HEK293T (cell line): ENCODE data around the gene UQCRC1.

ENCODE experiments used
- BHLHE40 ChIP-seq: fragments of 450-650 bp; IDR thresholded peaks from 2 replicates; pipeline ENCODE4 v1.6.1; 2016; ENCODE audit warnings: mild to moderate bottlenecking, moderate library complexity, borderline replicate concordance
- FOXA1 ChIP-seq: fragments of 450-650 bp; IDR thresholded peaks from 2 replicates; pipeline ENCODE4 v1.6.1; 2016; ENCODE audit warnings: mild to moderate bottlenecking
- FOXM1 ChIP-seq: fragments of 450-650 bp; IDR thresholded peaks from 2 replicates; pipeline ENCODE4 v1.6.1; 2017; ENCODE audit warnings: mild to moderate bottlenecking, borderline replicate concordance
- HDGF ChIP-seq: fragments of 450-650 bp; IDR thresholded peaks from 2 replicates; pipeline ENCODE4 v1.6.1; 2017; ENCODE audit warnings: antibody characterized with exemption, borderline replicate concordance
- L3MBTL2 ChIP-seq: fragments of 450-650 bp; conservative IDR thresholded peaks from 2 replicates; pipeline ENCODE4 v1.6.1; 2016; ENCODE audit warnings: mild to moderate bottlenecking
- SUZ12 ChIP-seq: fragments of 450-650 bp; IDR thresholded peaks from 2 replicates; pipeline ENCODE4 v1.6.1; 2016; ENCODE audit warnings: mild to moderate bottlenecking
- ZNF384 ChIP-seq: fragments of 450-650 bp; IDR thresholded peaks from 2 replicates; pipeline ENCODE4 v1.6.1; 2016

- TF ChIP-seq ZNF384 (no peak), SUZ12 (no peak), BHLHE40 (no peak), FOXA1 (no peak), L3MBTL2 (no peak), HDGF (no peak), FOXM1 (no peak)
Measured at GRCh38 chr3:48587686-48588085, 21.8 kb downstream of the UQCRC1 start.
